ENCODE measurements around the gene TCF4. TPM values are rescaled to one million over a fixed set of nuclear protein-coding genes. Genes with fewer than 3 reads are reported as not detected.

TCF4 gene
- total and polyA plus RNA-seq, 2 donors (not counting 1 experiment from before 2014, with no cell fraction given), result 68.5 to 353 TPM

GRCh38 chr18:55582325-55582724 lies 5.7 kb downstream of the TCF4 start:
- H3K4me2 ChIP-seq (replicated peaks; ENCODE audit: low read depth, low read length, poor library complexity, severe bottlenecking), result no peak overlapping the region
- no peak overlapping the region for H3K27ac ChIP-seq (ENCODE audit: low read length in 2 of 2)
- H3K4me3 ChIP-seq (ENCODE audit: control extremely low read depth in 1 of 5, extremely low read depth in 1 of 5, insufficient read depth in 1 of 5, low read depth in 2 of 5, low read length in 4 of 5), result no peak overlapping the region
- no peak overlapping the region for H3K9ac ChIP-seq (ENCODE audit: low read length)
- no peaks in the 10 kb centered on the region for H4K20me1 ChIP-seq (ENCODE audit: control insufficient read depth, insufficient read depth, low read length, poor library complexity, severe bottlenecking)
- peaks cover 23% of the 10 kb centered on the region for H3K79me2 ChIP-seq (ENCODE audit: control insufficient read depth, insufficient read depth, low read length)
- DNase-seq, result no peak
- intact Hi-C loops (cut with micrococcal nuclease), result no loop called here
- no peaks in the 10 kb centered on the region for H3K9me3 ChIP-seq (ENCODE audit: control extremely low read depth in 1 of 3, control insufficient read depth in 2 of 3, insufficient read depth in 1 of 3, low read length in 2 of 3)
- H2AFZ ChIP-seq (ENCODE audit: insufficient read depth, low read depth, low read length, poor library complexity, severe bottlenecking), result no peak overlapping the region
- TF ChIP-seq, protein P1, sequence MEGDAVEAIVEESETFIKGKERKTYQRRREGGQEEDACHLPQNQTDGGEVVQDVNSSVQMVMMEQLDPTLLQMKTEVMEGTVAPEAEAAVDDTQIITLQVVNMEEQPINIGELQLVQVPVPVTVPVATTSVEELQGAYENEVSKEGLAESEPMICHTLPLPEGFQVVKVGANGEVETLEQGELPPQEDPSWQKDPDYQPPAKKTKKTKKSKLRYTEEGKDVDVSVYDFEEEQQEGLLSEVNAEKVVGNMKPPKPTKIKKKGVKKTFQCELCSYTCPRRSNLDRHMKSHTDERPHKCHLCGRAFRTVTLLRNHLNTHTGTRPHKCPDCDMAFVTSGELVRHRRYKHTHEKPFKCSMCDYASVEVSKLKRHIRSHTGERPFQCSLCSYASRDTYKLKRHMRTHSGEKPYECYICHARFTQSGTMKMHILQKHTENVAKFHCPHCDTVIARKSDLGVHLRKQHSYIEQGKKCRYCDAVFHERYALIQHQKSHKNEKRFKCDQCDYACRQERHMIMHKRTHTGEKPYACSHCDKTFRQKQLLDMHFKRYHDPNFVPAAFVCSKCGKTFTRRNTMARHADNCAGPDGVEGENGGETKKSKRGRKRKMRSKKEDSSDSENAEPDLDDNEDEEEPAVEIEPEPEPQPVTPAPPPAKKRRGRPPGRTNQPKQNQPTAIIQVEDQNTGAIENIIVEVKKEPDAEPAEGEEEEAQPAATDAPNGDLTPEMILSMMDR (IDR thresholded peaks at IDR 0.05), result no peak
- TF ChIP-seq EZH2 (IDR thresholded peaks at IDR 0.05; ENCODE audit: borderline replicate concordance, insufficient read depth, low read depth, low read length, poor library complexity, severe bottlenecking), result no peak
- H3K4me1 ChIP-seq (ENCODE audit: control insufficient read depth in 2 of 2, insufficient read depth in 2 of 2, low read length in 2 of 2), result peaks cover 13 to 16% of the 10 kb centered on the region in 2 donors
- Mint-ChIP-seq H3K4me1 (peaks cover 32% of the 10 kb centered on the region), H3K4me3 (no peak overlapping the region), H3K27me3 (peaks cover 7% of the 10 kb centered on the region), H3K9me3 (ENCODE audit: insufficient read depth) (no peaks in the 10 kb centered on the region), H3K27ac (no peak overlapping the region)
- H3K27me3 ChIP-seq (replicated peaks in 1 of 4; ENCODE audit: control extremely low read depth in 1 of 4, control insufficient read depth in 3 of 4, insufficient read depth in 4 of 4, low read length in 3 of 4), result peaks cover 0 to 6% (median 2%) of the 10 kb centered on the region in 4 experiments
- CTCF ChIA-PET, result interaction anchor here (1.2 kb wide), 1 partner anchor 10 kb away, joined by 3 read pairs; no protein-coding TSS in a partner anchor
- WGBS (ENCODE audit: insufficient coverage), result 100% methylated on average over 1 of the region's 1 CpG
- POLR2A ChIA-PET, result no interaction called here
- H3K36me3 ChIP-seq (replicated peaks in 1 of 2; ENCODE audit: control extremely low read depth in 1 of 2, control insufficient read depth in 1 of 2, extremely low read depth in 1 of 2, insufficient read depth in 2 of 2, low read length in 1 of 2), result no peaks in the 10 kb centered on the region
- ATAC-seq (ENCODE audit: low read depth), result no peak

- Mint-ChIP-seq H3K4me1 (peaks cover 19% of the 10 kb centered on the region), H3K4me3 (no peak overlapping the region), H3K9me3 (ENCODE audit: insufficient read depth) (no peaks in the 10 kb centered on the region), H3K27me3 (no peaks in the 10 kb centered on the region), H3K27ac (no peak overlapping the region)
- Histone ChIP-seq H4K20me1 (ENCODE audit: control insufficient read depth, insufficient read depth, low read length, poor library complexity, severe bottlenecking) (no peaks in the 10 kb centered on the region), H3K79me2 (ENCODE audit: control insufficient read depth, insufficient read depth, low read length) (peaks cover 8% of the 10 kb centered on the region), H3K9ac (ENCODE audit: low read length) (no peak overlapping the region), H2AFZ (ENCODE audit: insufficient read depth, low read depth, low read length, poor library complexity, severe bottlenecking) (no peak overlapping the region), H3K27ac (ENCODE audit: low read length in 2 of 2) (no peak overlapping the region), H3K9me3 (ENCODE audit: control extremely low read depth in 1 of 3, control insufficient read depth in 2 of 3, insufficient read depth in 1 of 3, low read length in 2 of 3) (no peaks in the 10 kb centered on the region), H3K4me2 (replicated peaks; ENCODE audit: low read depth, low read length, poor library complexity, severe bottlenecking) (no peak overlapping the region), H3K4me1 (ENCODE audit: control insufficient read depth in 2 of 2, insufficient read depth in 2 of 2, low read length in 2 of 2) (peaks cover 7% of the 10 kb centered on the region in 2 donors), H3K4me3 (ENCODE audit: control extremely low read depth in 1 of 5, extremely low read depth in 1 of 5, insufficient read depth in 1 of 5, low read depth in 2 of 5, low read length in 4 of 5) (no peak overlapping the region), H3K27me3 (replicated peaks in 1 of 4; ENCODE audit: control extremely low read depth in 1 of 4, control insufficient read depth in 3 of 4, insufficient read depth in 4 of 4, low read length in 3 of 4) (no peaks in the 10 kb centered on the region), H3K36me3 (replicated peaks in 1 of 2; ENCODE audit: control extremely low read depth in 1 of 2, control insufficient read depth in 1 of 2, extremely low read depth in 1 of 2, insufficient read depth in 2 of 2, low read length in 1 of 2) (no peaks in the 10 kb centered on the region)
- ChIA-PET POLR2A (interaction anchor here (0.5 kb wide), 1 partner anchor 437 kb away, joined by 3 read pairs; no protein-coding TSS in a partner anchor), CTCF (no interaction called here)
- TF ChIP-seq, protein P1 (IDR thresholded peaks at IDR 0.05), result no peak
- TF ChIP-seq EZH2 (IDR thresholded peaks at IDR 0.05; ENCODE audit: borderline replicate concordance, insufficient read depth, low read depth, low read length, poor library complexity, severe bottlenecking), result no peak
- no CpG with 5 or more reads among the region's 4 CpGs for WGBS (ENCODE audit: insufficient coverage)
- intact Hi-C loops (cut with micrococcal nuclease), result no loop called here
- no peak for DNase-seq
- no peak for ATAC-seq (ENCODE audit: low read depth)
Observed at GRCh38 chr18:55579501-55580270, 8.3 kb downstream of the TCF4 start.

Data from B cell (primary cell).